Smooth muscle cell (in vitro differentiated cells): ENCODE results near the gene C1orf35. TPM values are rescaled to one million over a fixed set of nuclear protein-coding genes. Genes with fewer than 3 reads are reported as not detected.

Experiments
- DNase-seq: peaks from one replicate; lab custom pipeline; 2025; ENCODE audit not compliant: unreplicated experiment; lab: John Stamatoyannopoulos, UW
- H2AFZ ChIP-seq: fragments of 200-600 bp; sonication (generic); 2 replicates; pipeline ENCODE4 v1.6.0; 2016; ENCODE audit warnings: antibody characterized with exemption, low read depth, mild to moderate bottlenecking
- H3F3A ChIP-seq: fragments of 200-600 bp; sonication (generic); 2 replicates; pipeline ENCODE4 v1.6.0; 2017; ENCODE audit warnings: antibody characterized with exemption, low read depth
- H3K27ac ChIP-seq: fragments of 200-600 bp; sonication (generic); 2 replicates; pipeline ENCODE4 v1.5.1; 2016; ENCODE audit warnings: low read depth, mild to moderate bottlenecking
- H3K27me3 ChIP-seq: fragments of 200-600 bp; sonication (generic); 2 replicates; pipeline ENCODE4 v1.6.1; 2016; ENCODE audit warnings: low read depth, mild to moderate bottlenecking
- H3K36me3 ChIP-seq: fragments of 200-600 bp; sonication (generic); 2 replicates; pipeline ENCODE4 v1.5.1; 2016; ENCODE audit warnings: low read depth
- H3K4me1 ChIP-seq: fragments of 200-600 bp; sonication (generic); 2 replicates; pipeline ENCODE4 v1.5.1; 2016; ENCODE audit warnings: low read depth
- H3K4me2 ChIP-seq: fragments of 200-600 bp; sonication (generic); 2 replicates; pipeline ENCODE4 v1.6.0; 2016; ENCODE audit warnings: mild to moderate bottlenecking
- H3K4me3 ChIP-seq: fragments of 200-600 bp; sonication (generic); 2 replicates; pipeline ENCODE4 v1.5.1; 2016; ENCODE audit warnings: mild to moderate bottlenecking
- H3K79me2 ChIP-seq: fragments of 200-600 bp; sonication (generic); 2 replicates; pipeline ENCODE4 v1.6.0; 2016; ENCODE audit warnings: low read depth, mild to moderate bottlenecking
- H3K9ac ChIP-seq: fragments of 200-600 bp; sonication (generic); 2 replicates; pipeline ENCODE4 v1.6.0; 2016; ENCODE audit warnings: low read depth
- H3K9me3 ChIP-seq: fragments of 200-600 bp; sonication (generic); replicated peaks from 2 replicates; pipeline ENCODE4 v1.5.1; 2016; ENCODE audit warnings: low read depth
- H4K20me1 ChIP-seq: fragments of 200-600 bp; sonication (generic); 2 replicates; pipeline ENCODE4 v1.6.0; 2016; ENCODE audit warnings: low read depth
- WGBS: methylation state at CpG from one replicate; pipeline ENCODE4 v1.1.7; 2016; ENCODE audit warnings: low lambda C conversion rate; 5-methylcytosine and 5-hydroxymethylcytosine counted together
- microRNA-seq: library from miRNA; unstranded; fragments of <30 nt; microRNA quantifications from one replicate; pipeline ENCODE4, GENCODE V29; 2016; ENCODE audit warnings: borderline number of aligned reads
- polyA plus RNA-seq: library from polyadenylated mRNA; unstranded; fragments of >200 nt; fragmentation: Nextera tagmentation; extraction: Ambion mirVana; gene quantifications from 2 replicates; pipeline ENCODE4 v1.2.1, GENCODE V29; 2016
- small RNA-seq: library from RNA; depleted of rRNA; stranded (forward); fragments of <200 nt; gene quantifications from one replicate; pipeline ENCODE3, GENCODE V24; 2014
- total RNA-seq: library from RNA; depleted of rRNA; stranded (reverse); fragments of >200 nt; gene quantifications from 2 replicates; pipeline ENCODE4 v1.2.3, GENCODE V29; 2014
- TF ChIP-seq, protein P1 (sequence below): fragments of 200-600 bp; sonication (generic); IDR thresholded peaks from 2 replicates; pipeline ENCODE4 v1.5.1; 2017; ENCODE audit warnings: borderline replicate concordance, mild to moderate bottlenecking, antibody characterized with exemption; ENCODE audit not compliant: insufficient read depth, poor library complexity, severe bottlenecking

C1orf35 gene
- total and polyA plus RNA-seq, 2 experiments from 2014 or later = 7.6 to 18.7 TPM

DNA sequence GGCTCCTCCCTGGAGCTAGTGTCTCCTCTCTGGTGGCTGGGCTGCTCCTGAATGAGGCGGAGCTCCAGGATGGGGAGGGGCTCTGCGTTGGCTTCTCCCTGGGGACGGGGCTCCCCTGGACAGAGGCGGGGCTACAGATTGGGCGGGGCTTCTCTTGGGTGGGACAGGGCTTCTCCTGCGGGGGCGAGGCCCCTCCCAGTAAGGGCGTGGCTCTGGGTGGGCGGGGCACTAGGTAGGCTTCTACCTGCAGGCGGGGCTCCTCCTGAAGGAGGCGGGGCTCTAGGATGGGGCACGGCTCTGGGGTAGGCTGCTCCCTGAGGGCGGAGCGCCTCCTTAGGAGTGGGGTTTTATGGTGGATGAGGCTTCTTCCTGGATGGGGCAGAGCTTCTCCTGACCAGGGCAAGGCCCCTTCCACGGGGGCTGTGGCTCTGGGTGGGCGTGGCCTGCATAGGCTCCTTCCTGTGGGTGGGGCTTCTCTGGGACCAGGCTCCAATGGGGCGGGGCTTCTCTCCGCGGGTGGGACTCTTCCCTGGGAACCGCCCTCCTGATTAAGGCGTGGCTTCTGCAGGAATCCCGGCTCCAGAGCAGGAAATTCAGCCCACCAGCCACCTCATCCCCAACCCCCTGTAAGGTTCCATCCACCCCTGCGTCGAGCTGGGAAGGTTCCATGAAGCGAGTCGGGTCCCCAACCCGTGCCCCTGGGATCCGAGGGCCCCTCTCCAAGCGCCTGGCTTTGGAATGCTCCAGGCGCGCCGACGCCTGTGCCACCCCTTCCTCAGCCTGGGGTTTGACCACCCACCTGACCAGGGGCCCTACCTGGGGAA lies 43.3 kb downstream of the C1orf35 start:
- Histone ChIP-seq H3K9ac (no peak overlapping the region), H3K27ac (no peak overlapping the region), H3F3A (no peaks in the 10 kb centered on the region), H4K20me1 (no peaks in the 10 kb centered on the region), H3K36me3 (no peaks in the 10 kb centered on the region), H3K9me3 (no peaks in the 10 kb centered on the region), H2AFZ (peak overlapping the region; percentile 91), H3K4me3 (peak overlapping the region; percentile 47), H3K4me2 (peak overlapping the region; percentile 89), H3K4me1 (peaks cover 7% of the 10 kb centered on the region), H3K27me3 (peaks cover 58% of the 10 kb centered on the region), H3K79me2 (no peaks in the 10 kb centered on the region)
- TF ChIP-seq, protein P1, sequence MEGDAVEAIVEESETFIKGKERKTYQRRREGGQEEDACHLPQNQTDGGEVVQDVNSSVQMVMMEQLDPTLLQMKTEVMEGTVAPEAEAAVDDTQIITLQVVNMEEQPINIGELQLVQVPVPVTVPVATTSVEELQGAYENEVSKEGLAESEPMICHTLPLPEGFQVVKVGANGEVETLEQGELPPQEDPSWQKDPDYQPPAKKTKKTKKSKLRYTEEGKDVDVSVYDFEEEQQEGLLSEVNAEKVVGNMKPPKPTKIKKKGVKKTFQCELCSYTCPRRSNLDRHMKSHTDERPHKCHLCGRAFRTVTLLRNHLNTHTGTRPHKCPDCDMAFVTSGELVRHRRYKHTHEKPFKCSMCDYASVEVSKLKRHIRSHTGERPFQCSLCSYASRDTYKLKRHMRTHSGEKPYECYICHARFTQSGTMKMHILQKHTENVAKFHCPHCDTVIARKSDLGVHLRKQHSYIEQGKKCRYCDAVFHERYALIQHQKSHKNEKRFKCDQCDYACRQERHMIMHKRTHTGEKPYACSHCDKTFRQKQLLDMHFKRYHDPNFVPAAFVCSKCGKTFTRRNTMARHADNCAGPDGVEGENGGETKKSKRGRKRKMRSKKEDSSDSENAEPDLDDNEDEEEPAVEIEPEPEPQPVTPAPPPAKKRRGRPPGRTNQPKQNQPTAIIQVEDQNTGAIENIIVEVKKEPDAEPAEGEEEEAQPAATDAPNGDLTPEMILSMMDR = no peak
- no peak for DNase-seq
- WGBS = 7% methylated on average over 20 of the region's 33 CpGs

- peaks cover 7% of the 10 kb centered on the region for H3K4me1 ChIP-seq
- no peaks in the 10 kb centered on the region for H3K79me2 ChIP-seq
- no peak overlapping the region for H2AFZ ChIP-seq
- TF ChIP-seq, protein P1 = no peak
- no peaks in the 10 kb centered on the region for H3K9me3 ChIP-seq
- no peaks in the 10 kb centered on the region for H3K36me3 ChIP-seq
- no peaks in the 10 kb centered on the region for H4K20me1 ChIP-seq
- H3K4me2 ChIP-seq = peak overlapping the region; percentile 40
- no peaks in the 10 kb centered on the region for H3F3A ChIP-seq
- H3K27me3 ChIP-seq = peaks cover 58% of the 10 kb centered on the region
- H3K9ac ChIP-seq = no peak overlapping the region
- H3K4me3 ChIP-seq = peak overlapping the region; percentile 47
- no peak overlapping the region for H3K27ac ChIP-seq
- DNase-seq = no peak
- WGBS = 13% methylated on average over 65 of the region's 66 CpGs
These were observed 44.0 kb downstream of the C1orf35 start for GRCh38 chr1:228058949-228059633.

DNA sequence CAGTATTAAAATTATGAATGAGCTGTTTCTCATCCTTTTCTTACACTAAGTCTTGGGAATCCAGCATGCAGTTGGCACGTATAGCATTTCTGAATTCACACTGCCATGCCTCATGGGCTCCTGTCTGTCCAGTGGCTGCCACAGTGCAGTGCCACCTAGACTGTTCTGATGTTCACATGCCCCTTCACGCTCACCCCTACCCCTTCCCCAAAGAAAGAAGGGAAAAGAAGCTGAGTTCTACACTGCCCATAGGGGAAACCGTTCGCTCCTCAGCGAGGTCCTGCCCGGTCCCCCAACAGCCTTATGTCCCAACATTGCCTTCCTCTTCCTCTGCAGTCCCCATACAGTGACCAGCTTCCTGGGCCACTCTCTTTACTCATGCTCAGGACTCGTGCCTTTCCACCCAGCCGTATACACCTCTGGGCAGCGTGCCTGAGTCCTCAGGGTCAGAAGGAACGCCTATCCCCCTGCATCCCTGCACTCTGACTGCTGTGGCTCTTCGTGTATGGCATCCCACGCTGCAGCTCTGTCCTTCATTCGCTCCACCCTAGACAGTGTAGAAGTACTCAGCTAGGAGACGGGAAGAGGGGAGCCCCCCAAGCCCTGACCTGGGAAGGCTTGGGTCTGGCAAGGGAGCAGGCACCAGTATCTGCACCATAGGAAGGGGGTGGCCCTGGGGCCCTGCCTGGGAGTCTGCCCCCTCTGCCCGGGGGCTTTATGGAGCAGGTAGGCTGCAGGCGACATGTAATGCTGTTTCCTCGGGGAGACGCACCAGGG lies 44.8 kb downstream of the C1orf35 start:
- Histone ChIP-seq H2AFZ (no peak overlapping the region), H3K4me1 (peaks cover 7% of the 10 kb centered on the region), H3K36me3 (no peaks in the 10 kb centered on the region), H3K4me3 (no peak overlapping the region), H3K79me2 (no peaks in the 10 kb centered on the region), H3F3A (no peaks in the 10 kb centered on the region), H4K20me1 (no peaks in the 10 kb centered on the region), H3K27ac (no peak overlapping the region), H3K27me3 (peaks cover 58% of the 10 kb centered on the region), H3K4me2 (no peak overlapping the region), H3K9ac (no peak overlapping the region), H3K9me3 (no peaks in the 10 kb centered on the region)
- DNase-seq = no peak
- TF ChIP-seq, protein P1 = no peak
- 57% methylated on average over 15 of the region's 18 CpGs for WGBS

Small RNAs within 50 kb of the gene (microRNA-seq; reads per million reads assigned to microRNA genes)
- gene MIR3620 = 9.9 reads per million, percentile 13 among the genes with 10 or more reads in this experiment

Small RNAs within 50 kb of the gene (small RNA-seq; reads per million reads assigned to genes)
- gene AL359510.1 = not detected

Other genes starting within 250 kb of the C1orf35 start
- 1.1 and 2.6 TPM in 2 replicates for gene WNT9A, start 155.4 kb downstream of the C1orf35 start, total RNA-seq
- gene WNT9A, start 155.4 kb downstream of the C1orf35 start, polyA plus RNA-seq = 0.03 and 0.76 TPM in 2 replicates
- 0.13 TPM in 1 of 2 replicates, not detected in the other for gene WNT3A, start 96.3 kb downstream of the C1orf35 start, total RNA-seq
- gene WNT3A, start 96.3 kb downstream of the C1orf35 start, polyA plus RNA-seq = not detected in 2 replicates
- gene ARF1, start 20.6 kb downstream of the C1orf35 start, total RNA-seq = 209 and 237 TPM in 2 replicates
- gene ARF1, start 20.6 kb downstream of the C1orf35 start, polyA plus RNA-seq = 615 and 698 TPM in 2 replicates
- 72.8 and 83.4 TPM in 2 replicates for gene MRPL55, start 6.0 kb upstream of the C1orf35 start, total RNA-seq
- gene MRPL55, start 6.0 kb upstream of the C1orf35 start, polyA plus RNA-seq = 169 and 178 TPM in 2 replicates
- gene GUK1, start 37.0 kb upstream of the C1orf35 start, total RNA-seq = 165 and 205 TPM in 2 replicates
- gene GUK1, start 37.0 kb upstream of the C1orf35 start, polyA plus RNA-seq = 460 and 465 TPM in 2 replicates
- gene GJC2, start 46.6 kb upstream of the C1orf35 start, total RNA-seq = 0.13 TPM in 1 of 2 replicates, not detected in the other
- gene GJC2, start 46.6 kb upstream of the C1orf35 start, polyA plus RNA-seq = 0.29 and 0.63 TPM in 2 replicates
- gene IBA57, start 62.5 kb upstream of the C1orf35 start, total RNA-seq = 1.8 and 1.9 TPM in 2 replicates
- gene IBA57, start 62.5 kb upstream of the C1orf35 start, polyA plus RNA-seq = 1.6 and 3.9 TPM in 2 replicates
- 10.6 and 15.1 TPM in 2 replicates for gene OBSCN, start 104.7 kb upstream of the C1orf35 start, total RNA-seq
- gene OBSCN, start 104.7 kb upstream of the C1orf35 start, polyA plus RNA-seq = 3.8 and 10.7 TPM in 2 replicates